ENCODE data around the gene MOB2. TPM values are rescaled to one million over a fixed set of nuclear protein-coding genes. Genes with fewer than 3 reads are reported as not detected.

MOB2 gene
- total RNA-seq, 1 donor from 2014 or later = 39.8 TPM

- no peak for DNase-seq (ENCODE audit: low spot score)
These were observed 28.0 kb downstream of the MOB2 start for GRCh38 chr11:1458340-1459218.

- no peak for DNase-seq (ENCODE audit: low spot score)
These were observed 28.7 kb downstream of the MOB2 start for GRCh38 chr11:1457856-1458255.

DNA sequence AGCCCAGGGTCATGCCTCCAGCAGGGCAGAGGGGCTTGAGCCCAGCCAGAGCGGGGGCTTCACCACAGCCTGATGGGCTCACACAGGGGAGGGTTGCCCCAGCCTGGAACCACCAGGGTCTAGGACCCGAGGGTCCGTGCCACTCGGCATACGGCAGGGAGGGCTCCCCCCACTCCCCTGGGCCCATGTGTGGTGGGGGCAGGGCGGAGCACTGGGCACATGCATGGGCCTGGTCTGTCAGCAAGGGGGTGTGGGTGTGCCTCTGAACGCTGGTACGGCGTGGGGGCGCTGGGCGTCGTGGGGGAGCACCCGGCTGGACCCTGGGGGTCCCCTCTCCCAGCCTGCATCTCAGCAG is 29.3 kb downstream of the MOB2 start:
- DNase-seq (ENCODE audit: low spot score) = no peak

GRCh38 chr11:1456596-1457325 is 29.8 kb downstream of the MOB2 start:
- DNase-seq (ENCODE audit: low spot score) = no peak

DNA sequence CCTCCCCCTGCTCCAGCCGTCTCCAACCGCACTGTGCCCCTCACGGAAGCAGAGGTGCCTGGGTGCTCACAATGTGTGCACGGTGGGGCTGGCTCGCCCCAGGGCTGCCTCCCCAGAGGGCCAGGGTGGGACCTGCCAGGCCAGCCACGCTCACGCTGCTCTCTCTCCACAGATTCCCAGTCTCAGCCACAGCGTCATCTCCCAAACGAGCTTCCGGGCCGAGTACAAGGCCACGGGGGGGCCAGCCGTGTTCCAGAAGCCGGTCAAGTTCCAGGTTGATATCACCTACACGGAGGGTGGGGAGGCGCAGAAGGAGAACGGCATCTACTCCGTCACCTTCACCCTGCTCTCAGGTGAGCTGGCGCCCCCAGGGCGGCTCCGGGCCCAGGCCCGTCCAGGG is 30.4 kb downstream of the MOB2 start:
- no peak for DNase-seq (ENCODE audit: low spot score)

DNA sequence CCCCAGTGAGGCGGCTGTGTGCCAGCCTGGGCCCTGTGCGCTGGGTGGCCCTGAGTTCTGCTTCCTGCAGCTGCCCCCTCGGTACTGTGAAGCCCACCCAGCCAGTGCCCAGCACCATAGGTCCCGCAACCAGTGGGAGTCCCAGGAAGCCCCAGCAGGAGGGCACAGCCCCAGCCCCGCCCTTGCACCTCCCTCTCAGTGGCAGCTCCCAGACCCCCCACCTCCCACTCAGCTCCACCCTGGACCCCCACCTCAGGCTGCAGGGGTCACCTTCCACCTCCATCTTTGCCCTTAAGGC is 30.9 kb downstream of the MOB2 start:
- DNase-seq (ENCODE audit: low spot score) = no peak

GRCh38 chr11:1455032-1455762 is 31.4 kb downstream of the MOB2 start:
- no peak for DNase-seq (ENCODE audit: low spot score)

- DNase-seq (ENCODE audit: low spot score) = no peak
These were observed 32.0 kb downstream of the MOB2 start for GRCh38 chr11:1454576-1454975.

DNA sequence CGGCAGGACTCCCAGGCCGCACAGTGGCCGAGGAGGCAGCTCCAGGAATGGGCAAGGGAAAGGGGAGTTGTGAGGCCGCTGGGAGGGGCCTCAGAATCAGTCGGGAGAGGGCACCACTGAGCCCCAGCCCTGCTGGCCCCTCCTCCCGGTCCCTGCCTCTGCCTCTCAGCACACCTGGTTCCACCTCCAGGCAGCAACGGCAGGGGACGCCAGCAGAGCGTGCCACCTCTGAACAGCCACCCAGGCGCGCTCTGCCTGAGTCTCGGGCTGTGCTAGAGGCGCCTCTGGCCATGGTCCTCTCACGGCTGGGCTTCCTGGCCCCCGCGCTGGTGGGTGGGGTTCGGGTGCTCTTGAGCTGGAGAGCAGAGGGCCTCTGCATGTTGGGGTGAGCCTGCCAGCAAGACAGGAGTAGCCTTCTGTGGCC is 33.0 kb downstream of the MOB2 start:
- no peak for DNase-seq (ENCODE audit: low spot score)

- DNase-seq (ENCODE audit: low spot score) = no peak
These were observed 33.8 kb downstream of the MOB2 start for GRCh38 chr11:1452744-1453143.

- DNase-seq (ENCODE audit: low spot score) = no peak
These were observed 34.7 kb downstream of the MOB2 start for GRCh38 chr11:1451781-1452470.

DNA sequence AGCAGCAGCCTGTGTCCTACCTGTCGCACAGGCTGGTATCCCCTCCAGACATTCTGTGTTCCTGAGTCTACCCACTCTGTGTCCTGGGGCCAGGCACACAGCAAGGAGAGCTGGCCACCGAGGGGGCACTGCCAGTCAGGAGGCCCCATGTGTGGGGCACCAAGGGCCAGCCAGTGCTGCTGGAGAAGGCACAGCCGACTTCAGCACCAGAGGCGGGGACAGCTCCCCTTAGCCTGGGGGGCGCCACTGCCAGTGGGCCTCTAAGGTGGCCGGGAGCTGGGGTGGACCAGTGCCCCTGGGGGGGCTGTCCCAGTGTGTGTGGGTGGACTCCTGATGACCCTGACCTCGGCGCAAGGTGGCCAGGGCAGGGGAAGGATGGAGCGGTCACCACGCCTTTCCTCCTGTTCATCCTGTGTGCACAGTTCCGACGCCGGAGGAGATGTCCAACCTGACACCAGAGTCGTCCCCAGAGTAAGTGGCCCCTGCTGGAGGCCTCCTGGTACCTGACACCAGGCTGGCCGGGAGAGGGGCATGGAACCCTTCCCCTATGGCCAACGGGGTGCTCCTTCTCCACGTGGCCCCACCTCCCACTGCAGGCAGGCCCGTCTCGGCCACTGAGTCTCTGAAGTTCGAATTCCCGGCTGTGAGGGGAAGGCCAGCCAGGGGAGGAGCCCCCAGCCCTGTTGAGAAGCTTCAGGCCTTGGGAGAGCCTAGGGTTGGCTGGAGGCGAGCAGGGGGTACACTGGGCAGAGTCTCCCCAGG is 35.4 kb downstream of the MOB2 start:
- DNase-seq (ENCODE audit: low spot score) = no peak

DNA sequence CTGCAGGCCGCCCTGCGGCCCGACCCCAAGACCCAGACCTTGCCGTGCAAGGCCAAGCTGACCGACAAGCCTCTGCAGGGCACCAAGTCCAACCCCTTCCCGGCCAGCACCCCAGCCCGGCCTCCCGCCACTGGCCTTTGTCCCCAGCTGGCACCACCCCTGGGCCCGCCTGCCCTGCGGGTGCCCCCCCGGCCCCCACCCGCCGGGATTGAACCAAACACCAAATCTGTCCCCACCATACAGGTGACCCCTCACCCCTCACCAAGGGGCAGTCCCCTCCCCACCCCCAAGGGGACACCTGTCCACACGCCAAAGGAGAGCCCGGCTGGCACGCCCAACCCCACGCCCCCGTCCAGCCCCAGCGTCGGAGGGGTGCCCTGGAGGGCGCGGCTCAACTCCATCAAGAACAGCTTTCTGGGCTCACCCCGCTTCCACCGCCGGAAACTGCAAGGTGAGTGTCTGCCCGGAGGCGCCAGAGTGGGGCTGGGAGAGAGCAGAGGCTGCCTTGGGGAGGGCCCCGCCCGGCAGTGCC is 36.2 kb downstream of the MOB2 start:
- no peak for DNase-seq (ENCODE audit: low spot score)

- no peak for DNase-seq (ENCODE audit: low spot score)
These were observed 36.9 kb downstream of the MOB2 start for GRCh38 chr11:1449490-1450243.

DNA sequence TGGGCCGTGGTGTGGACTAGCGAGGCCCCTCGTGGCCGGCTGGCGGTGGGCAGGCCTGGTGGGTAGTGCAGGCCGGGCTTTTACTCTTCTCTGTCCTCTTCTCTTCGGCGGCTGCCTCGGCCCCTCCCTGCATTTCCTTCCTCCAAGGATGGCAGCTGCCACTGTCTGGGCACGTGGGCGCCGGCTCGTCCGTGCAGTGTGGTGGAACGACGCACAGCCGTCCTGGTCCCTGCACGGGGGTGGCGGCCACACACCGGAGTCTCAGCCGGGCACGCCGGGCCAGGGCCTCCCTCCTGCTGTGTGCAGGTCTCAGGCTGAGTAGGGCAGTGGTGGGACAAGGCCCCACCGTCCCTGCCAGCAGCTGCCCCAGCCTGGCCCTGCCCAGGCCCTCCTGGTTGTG is 37.7 kb downstream of the MOB2 start:
- no peak for DNase-seq (ENCODE audit: low spot score)

DNA sequence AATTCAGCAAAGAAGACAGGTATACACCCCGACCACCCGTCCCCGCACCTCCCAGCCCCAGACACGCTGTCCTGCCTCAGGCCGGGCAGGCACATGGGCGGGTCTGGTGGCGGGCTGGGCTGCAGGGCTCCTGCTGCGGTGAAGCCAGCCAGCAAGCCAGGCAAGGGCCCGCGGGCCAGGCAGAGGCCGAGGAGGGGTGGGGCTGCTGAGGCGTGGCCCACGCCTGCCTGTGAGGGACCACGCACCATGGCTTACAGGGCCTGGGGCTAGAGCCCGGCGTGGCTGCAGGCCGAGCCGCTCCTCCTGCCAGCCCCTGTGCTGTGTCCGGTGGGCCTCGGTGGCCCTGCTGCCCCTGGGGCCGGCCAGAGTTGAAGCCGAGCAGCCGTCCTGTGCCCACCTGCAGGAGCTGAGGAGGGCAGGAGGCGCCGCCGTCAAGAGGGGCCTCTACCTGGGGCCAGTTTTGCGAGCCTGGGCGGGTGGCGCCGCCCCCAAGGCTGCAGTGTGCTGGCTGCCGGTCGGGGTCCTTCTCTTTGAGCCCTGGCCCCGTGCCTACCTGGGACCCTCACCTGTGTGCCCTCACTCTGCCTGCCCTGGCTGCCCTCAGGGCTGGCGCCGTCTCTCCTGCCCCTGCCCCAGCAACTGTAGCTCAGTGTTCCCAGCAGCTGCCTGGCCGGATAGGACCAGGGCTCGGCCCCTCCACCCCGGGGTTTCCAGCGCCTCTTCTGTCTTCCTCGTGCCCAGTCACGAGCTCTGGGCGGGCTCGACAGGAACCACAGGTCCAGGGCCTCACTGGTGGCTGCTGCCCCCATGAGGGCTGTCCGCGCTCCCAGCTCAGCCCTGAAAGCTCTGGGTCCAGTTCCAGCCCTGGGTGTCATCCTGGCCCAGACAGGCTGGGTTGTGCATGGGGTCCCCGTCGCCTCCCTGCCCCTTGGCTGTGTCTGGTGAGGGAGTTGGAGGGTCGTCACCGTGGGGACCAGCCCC is 38.4 kb downstream of the MOB2 start:
- no peak for DNase-seq (ENCODE audit: low spot score)

DNA sequence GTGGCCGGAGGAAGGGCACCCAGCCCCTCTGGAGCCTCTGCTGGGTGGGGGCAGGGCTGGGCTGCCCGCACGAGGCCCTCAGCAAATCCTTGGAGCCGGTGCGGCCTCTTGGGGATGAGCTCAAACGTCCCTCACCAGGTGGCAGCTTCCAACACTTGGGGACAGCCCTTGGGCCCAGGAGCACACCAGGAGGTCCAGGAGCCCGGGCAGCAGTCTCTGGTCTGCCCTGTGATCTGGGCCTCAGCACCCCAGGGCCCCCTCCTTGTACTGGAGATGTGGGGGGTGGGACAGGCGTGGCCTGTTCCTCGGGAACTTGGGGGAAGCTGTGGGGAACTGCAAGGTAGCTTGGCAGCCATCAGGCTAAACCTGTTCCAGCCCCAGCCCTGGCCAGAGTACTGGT is 40.0 kb downstream of the MOB2 start:
- no peak for DNase-seq (ENCODE audit: low spot score)

DNA sequence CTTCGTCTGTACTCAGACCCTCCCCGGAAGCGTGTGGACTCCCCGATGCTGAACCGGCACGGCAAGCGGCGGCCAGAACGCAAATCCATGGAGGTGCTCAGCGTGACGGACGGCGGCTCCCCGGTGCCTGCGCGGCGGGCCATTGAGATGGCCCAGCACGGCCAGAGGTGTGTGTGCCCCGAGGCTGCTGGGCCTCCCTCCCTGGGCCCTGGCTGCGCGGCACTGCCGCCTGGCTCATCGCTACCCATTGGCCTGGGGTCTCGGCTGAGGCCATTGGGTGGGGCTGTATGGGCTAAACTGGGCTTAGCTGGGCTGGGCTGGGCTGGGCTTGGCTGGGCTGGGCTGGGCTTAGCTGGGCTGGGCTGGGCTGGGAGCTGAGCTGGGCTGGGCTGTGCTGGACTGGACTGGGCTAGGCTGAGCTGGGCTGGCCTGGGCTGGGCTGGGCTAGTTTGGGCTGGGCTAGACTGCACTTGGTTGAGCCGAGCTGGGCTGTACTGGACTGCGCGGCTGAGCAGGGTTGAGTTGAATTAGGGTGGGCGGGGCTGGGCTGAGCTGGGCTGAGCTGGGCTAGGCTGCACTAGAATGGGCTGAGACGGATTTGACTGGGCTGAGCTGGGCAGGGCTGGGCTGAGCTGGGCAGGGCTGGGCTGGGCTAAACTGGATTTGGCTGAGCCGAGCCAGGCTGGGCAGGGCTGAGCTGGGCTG is 40.7 kb downstream of the MOB2 start:
- no peak for DNase-seq (ENCODE audit: low spot score)

Measured in mesenteric fat pad (tissue), 1 donor.